Measurements from ENCODE around the gene KRT15. TPM values are rescaled to one million over a fixed set of nuclear protein-coding genes. Genes with fewer than 3 reads are reported as not detected.

Gene KRT15
- total and polyA plus RNA-seq, 9 of the 15 experiments (the other 6 are each of a cell fraction or from before 2014, with no cell fraction given) = 0.28 to 4.4 (median 0.56) TPM

DNA sequence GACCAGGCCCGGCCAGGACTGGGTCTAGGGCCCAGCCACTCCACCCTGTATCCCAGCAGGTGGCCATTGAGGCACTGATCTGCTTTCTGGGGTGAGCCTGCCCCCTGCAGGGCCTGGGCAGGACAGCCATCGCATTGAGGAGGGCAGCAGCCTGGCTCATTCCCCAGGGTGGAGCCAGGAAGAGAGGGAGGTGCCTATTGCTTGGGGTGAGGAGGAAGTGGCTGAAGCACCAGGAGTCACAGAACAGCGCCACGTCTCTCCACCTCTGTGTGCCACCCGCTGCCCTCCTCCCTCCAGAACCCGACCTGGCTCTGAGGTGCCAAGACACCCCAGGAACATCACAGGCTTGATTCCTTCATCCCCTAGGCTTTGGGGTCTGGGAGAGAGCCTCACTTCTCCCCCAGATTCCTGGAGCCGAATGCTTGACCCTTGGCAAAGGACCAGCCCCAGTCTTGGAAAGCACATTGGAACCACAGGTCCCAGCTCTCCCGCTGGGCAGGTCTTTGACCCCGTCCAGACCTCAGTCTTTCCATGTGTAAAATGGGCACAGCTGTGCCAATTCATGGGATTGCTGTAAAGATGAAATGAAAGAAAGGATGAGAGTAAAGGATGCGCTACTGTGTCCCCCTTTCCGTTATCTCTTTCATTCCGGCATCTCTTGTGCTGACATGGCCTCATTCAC, 21.7 kb downstream of the KRT15 start (continued):
- TF ChIP-seq, protein P1, sequence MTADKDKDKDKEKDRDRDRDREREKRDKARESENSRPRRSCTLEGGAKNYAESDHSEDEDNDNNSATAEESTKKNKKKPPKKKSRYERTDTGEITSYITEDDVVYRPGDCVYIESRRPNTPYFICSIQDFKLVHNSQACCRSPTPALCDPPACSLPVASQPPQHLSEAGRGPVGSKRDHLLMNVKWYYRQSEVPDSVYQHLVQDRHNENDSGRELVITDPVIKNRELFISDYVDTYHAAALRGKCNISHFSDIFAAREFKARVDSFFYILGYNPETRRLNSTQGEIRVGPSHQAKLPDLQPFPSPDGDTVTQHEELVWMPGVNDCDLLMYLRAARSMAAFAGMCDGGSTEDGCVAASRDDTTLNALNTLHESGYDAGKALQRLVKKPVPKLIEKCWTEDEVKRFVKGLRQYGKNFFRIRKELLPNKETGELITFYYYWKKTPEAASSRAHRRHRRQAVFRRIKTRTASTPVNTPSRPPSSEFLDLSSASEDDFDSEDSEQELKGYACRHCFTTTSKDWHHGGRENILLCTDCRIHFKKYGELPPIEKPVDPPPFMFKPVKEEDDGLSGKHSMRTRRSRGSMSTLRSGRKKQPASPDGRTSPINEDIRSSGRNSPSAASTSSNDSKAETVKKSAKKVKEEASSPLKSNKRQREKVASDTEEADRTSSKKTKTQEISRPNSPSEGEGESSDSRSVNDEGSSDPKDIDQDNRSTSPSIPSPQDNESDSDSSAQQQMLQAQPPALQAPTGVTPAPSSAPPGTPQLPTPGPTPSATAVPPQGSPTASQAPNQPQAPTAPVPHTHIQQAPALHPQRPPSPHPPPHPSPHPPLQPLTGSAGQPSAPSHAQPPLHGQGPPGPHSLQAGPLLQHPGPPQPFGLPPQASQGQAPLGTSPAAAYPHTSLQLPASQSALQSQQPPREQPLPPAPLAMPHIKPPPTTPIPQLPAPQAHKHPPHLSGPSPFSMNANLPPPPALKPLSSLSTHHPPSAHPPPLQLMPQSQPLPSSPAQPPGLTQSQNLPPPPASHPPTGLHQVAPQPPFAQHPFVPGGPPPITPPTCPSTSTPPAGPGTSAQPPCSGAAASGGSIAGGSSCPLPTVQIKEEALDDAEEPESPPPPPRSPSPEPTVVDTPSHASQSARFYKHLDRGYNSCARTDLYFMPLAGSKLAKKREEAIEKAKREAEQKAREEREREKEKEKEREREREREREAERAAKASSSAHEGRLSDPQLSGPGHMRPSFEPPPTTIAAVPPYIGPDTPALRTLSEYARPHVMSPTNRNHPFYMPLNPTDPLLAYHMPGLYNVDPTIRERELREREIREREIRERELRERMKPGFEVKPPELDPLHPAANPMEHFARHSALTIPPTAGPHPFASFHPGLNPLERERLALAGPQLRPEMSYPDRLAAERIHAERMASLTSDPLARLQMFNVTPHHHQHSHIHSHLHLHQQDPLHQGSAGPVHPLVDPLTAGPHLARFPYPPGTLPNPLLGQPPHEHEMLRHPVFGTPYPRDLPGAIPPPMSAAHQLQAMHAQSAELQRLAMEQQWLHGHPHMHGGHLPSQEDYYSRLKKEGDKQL (CRISPR knock-in tag; IDR thresholded peaks at IDR 0.05; ENCODE audit: borderline replicate concordance) = no peak
- TF ChIP-seq SPI1 (IDR thresholded peaks at IDR 0.05; ENCODE audit: borderline replicate concordance, low read depth, low read length) (peak; percentile 90), ETV1 (tag; conservative IDR thresholded peaks at IDR 0.05; ENCODE audit: low read depth) (0 out of 2 replicates have a peak, but pooled peaks have one; percentile 16), SOX6 (IDR thresholded peaks at IDR 0.05) (no peak), MEF2A (IDR thresholded peaks at IDR 0.05; ENCODE audit: control insufficient read depth, low read depth, low read length) (no peak), RAD21 (CRISPR knock-in tag; conservative IDR thresholded peaks at IDR 0.05 in 1 of 2, IDR thresholded peaks at IDR 0.05 in 1 of 2) (peak; percentile 67 to 86), SLC30A9 (CRISPR knock-in tag; IDR thresholded peaks at IDR 0.05) (no peak), POLR2G (IDR thresholded peaks at IDR 0.05; ENCODE audit: low read depth, low read length) (peak; percentile 49; the same call in 1 of the 2 replicates), L3MBTL2 (IDR thresholded peaks at IDR 0.05) (peak; percentile 41; the same call in 1 of the 2 replicates), POLR2AphosphoS2 (IDR thresholded peaks at IDR 0.05; ENCODE audit: low read length) (no peak), ZNF644 (tag; IDR thresholded peaks at IDR 0.05; ENCODE audit: low read depth) (no peak), ZNF217 (CRISPR knock-in tag; IDR thresholded peaks at IDR 0.05) (no peak), ASH1L (IDR thresholded peaks at IDR 0.05; ENCODE audit: borderline replicate concordance, low read depth, partially characterized antibody) (no peak), TSC22D4 (tag; IDR thresholded peaks at IDR 0.05) (no peak), BCL6 (CRISPR knock-in tag; IDR thresholded peaks at IDR 0.05) (no peak), SMC3 (conservative IDR thresholded peaks at IDR 0.05; ENCODE audit: insufficient read depth, low read depth, low read length) (peak; percentile 75), CBX1 (IDR thresholded peaks at IDR 0.05; ENCODE audit: low read depth) (peak; percentile 66; the same call in 1 of the 2 replicates), KDM1A (IDR thresholded peaks at IDR 0.05) (peak; percentile 81 to 91), NR2C1 (IDR thresholded peaks at IDR 0.05) (no peak; the same call in 1 of the 2 replicates), NR2C1 (tag; IDR thresholded peaks at IDR 0.05) (no peak)
- TF ChIP-seq, protein P2, sequence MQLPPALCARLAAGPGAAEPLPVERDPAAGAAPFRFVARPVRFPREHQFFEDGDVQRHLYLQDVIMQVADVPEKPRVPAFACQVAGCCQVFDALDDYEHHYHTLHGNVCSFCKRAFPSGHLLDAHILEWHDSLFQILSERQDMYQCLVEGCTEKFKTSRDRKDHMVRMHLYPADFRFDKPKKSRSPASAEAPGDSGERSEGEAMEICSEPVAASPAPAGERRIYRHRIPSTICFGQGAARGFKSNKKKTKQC (CRISPR knock-in tag; IDR thresholded peaks at IDR 0.05) = no peak
- TF ChIP-seq, protein P3, sequence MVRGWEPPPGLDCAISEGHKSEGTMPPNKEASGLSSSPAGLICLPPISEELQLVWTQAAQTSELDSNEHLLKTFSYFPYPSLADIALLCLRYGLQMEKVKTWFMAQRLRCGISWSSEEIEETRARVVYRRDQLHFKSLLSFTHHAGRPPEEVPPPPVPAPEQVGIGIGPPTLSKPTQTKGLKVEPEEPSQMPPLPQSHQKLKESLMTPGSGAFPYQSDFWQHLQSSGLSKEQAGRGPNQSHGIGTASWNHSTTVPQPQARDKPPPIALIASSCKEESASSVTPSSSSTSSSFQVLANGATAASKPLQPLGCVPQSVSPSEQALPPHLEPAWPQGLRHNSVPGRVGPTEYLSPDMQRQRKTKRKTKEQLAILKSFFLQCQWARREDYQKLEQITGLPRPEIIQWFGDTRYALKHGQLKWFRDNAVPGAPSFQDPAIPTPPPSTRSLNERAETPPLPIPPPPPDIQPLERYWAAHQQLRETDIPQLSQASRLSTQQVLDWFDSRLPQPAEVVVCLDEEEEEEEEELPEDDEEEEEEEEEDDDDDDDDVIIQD (CRISPR knock-in tag; IDR thresholded peaks at IDR 0.05) = no peak
